NCI-H748 (cell line): Measurements from ENCODE around the gene TTLL8.
A peak's percentile ranks its signal among the peaks of the same experiment; 100 is the strongest.
"Not testable (repeated sequence)": the region's sequence is repeated elsewhere in the genome, so short reads cannot be mapped to it uniquely, and the experiment has no call there.

ENCODE experiments used
- DNase-seq: peaks from one replicate; lab custom pipeline; 2025; ENCODE audit not compliant: unreplicated experiment; lab: John Stamatoyannopoulos, UW

TTLL8 gene

GRCh38 chr22:50058061-50058905 lies at the start of gene TTLL8:
Gene TTLL8 (minus strand): TSS chr22:50058298.
- DNase-seq = no peak

- no peak for DNase-seq
Measured at GRCh38 chr22:50107529-50107928, 49.4 kb upstream of the TTLL8 start.

DNA sequence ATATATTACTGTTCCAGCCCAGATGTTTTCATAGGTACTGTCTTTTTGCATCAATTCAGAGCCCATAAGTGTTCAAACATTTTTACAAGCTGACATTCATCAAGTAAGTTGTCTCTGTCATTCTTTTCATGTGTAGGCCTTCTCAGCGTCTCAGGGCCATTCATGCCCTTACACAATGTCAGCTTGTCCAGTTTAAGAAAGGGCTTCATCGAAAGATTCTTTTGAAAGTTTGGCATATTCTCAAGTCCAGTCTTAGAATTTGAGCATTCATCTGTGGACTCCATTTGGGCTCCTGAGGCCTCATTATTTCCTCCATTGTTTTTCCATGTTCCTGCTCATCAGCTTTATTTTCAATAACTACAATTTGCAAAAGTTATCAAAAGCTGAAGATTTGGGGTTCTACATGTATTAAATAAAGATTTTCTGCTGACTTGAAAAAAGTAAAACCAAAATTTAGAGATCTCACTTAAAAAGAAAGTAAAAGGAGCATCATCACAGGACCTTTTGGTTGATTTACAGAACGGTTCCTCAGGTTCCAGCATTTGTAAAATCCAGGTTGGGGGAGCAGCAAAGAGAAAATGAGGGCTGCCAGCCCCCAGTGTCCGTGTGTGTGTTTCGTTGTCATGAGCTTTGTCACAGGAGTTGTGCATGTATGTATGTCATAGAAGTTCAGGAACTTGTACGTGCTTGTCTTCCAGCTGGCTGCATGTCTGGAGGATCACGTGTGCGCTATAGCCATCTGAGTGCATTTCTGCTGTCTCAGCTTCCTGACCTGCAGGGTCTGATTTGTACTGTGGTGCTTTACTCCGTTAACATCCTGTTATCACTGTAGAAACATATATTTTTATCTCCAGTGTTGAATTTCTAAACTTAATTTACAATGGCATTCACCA lies 47.4 kb upstream of the TTLL8 start:
- no peak for DNase-seq

DNA sequence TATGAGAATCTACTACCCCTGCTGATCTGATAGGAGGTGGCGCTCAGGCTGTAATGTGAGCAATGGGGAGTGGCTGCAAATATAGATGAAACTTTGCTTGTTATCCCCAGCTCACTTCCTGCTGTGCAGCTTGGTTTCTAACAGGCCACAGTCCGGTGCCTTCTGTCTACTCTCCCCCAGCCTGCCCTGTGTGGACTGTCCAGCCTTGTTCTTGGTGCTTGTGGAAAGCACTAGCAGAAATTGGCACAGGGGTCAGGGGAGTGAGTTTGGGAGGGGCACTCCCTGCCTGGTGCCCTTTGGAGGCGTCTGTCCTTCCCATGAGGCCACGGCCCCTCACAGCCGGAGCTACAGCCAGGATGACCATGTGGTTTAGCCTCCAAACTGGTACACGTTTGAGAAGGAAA lies 46.0 kb upstream of the TTLL8 start:
- peak; percentile 52 for DNase-seq

- DNase-seq = peak; percentile 33
Measured at GRCh38 chr22:50102946-50103345, 44.8 kb upstream of the TTLL8 start.

DNA sequence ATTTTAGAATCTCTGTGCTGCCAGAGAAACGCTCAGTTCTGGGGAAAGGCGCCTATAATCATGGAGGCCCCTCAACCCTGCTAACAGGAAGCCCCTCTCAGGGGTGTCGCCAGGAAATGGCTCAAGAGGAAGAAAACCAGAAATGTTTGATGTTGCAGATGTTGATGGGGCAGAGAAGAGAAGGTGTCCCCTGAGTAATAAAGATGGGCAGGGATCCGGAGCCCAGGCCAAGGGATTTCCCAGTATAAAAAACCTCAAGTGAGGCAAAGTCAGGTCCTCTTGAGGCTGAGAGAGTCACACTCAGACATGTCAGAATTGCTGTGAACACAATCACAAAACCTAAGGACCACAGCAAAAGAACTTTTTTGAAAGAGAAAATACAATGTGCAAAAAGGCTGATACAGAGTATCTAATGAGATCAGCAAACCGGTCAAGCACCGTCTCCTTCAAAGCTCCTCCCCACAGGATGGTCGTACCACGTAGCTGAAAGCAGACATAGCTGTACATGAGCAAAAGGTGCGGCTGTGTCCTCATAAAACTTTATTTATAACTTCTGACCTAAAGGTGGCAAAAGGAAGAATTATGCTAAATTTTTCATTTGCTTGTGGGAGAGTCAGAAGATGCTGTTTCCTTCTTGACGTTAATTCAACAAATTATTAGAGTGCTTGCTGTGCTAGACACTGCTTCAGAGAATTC lies 43.9 kb upstream of the TTLL8 start:
- DNase-seq = peak; percentile 30

GRCh38 chr22:50098052-50098451 lies 40.0 kb upstream of the TTLL8 start:
- DNase-seq = no peak

- DNase-seq = no peak
Measured at GRCh38 chr22:50092342-50092741, 34.2 kb upstream of the TTLL8 start.

- no peak for DNase-seq
Measured at GRCh38 chr22:50091092-50091768, 33.1 kb upstream of the TTLL8 start.

DNA sequence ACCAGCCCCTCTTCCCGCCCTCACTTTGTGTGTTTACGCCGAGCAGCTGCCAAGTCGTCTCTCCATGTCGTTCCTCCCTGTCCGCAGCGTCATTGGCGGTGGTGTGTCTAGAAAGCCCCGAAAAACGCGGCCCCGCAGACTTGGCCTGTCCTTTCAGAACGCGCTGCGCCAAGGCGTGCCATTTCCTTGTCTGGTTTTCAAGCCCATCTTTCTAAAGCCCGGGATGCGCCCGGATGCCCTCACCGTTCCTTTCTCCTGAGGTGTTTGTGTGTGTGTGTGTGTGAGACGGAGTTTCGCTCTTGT lies 32.3 kb upstream of the TTLL8 start:
- no peak for DNase-seq

DNA sequence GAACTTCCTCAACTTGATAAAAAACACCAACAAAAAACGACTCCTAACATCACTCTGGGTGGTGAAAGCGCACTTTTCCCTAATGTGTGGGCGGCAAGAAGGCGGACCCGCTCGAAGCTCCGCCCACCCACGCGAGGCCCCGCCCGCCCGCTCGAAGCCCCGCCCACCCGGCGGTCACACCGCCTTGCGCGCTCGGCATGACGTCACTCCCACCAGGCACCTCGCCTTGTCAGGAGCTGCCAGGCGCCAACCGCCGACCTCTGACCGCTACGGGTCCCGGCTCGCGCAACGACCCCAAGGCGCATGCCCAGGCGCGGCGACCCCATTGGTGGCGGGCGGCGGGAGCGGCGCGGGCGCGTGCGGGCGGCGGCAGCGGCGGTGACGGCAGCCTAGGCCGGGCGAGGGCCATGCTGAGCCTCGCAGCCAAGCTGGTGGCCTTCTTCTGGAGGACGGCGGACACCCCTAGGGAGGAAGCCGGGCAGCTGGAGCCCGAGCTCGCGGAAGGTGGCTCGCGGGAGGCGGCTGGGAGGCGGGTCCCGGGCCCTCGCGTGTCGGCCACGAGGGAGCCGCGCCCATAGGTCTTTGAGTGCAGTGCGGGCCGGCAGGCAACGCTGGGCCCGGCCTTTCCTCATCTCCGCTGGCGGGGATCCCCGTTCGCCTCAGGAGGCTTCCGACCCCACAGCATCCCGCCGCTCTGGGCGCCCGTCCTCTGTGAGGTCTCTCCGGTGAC lies 31.7 kb upstream of the TTLL8 start, which contains the start of gene MOV10L1:
TSS of gene MOV10L1 (plus strand) at position 325 of the 730 bp plus-strand sequence. CDS start at position 408, 83 bp downstream.
- no peak for DNase-seq

DNA sequence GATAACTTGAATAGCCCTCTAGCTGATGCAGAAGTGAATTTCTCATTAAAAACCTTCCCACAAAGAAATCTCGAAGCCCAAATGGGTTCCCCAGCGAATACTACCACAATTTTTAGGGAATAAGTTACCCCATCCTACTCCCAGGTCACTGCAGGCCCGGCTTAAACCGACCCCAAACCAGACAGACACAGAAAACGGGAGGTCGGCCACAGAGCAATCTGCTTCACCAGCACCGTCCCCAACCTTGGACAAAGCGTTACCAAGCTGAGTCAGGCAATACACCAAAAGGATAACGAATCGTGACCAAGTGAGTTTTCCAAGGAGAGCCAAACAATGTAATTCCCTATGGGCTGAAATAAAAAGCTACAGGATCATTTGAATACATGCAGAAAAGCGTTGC lies 31.1 kb upstream of the TTLL8 start:
- DNase-seq = no peak

- DNase-seq = no peak
Measured at GRCh38 chr22:50088096-50088495, 30.0 kb upstream of the TTLL8 start.

GRCh38 chr22:50087646-50088045 lies 29.5 kb upstream of the TTLL8 start:
- DNase-seq = no peak

DNA sequence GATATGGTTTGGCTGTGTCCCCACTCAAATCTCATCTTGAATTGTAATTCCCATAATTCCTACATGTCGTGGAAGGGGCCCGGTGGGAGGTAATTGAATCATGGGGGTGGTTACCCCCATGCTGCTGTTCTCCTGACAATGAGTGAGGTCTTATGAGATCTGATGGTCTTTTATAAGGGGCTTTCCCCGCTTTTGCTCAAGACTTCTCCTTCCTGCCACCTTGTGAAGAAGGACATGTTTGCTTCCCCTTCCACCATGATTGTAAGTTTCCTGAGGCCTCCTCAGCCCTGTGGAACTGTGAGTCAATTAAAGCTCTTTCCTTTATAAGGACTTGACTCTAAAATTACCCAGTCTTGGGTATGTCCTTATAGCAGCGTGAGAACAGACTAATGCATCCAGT lies 28.9 kb upstream of the TTLL8 start:
- DNase-seq = not testable (repeated sequence)

GRCh38 chr22:50086526-50086925 lies 28.4 kb upstream of the TTLL8 start:
- no peak for DNase-seq

DNA sequence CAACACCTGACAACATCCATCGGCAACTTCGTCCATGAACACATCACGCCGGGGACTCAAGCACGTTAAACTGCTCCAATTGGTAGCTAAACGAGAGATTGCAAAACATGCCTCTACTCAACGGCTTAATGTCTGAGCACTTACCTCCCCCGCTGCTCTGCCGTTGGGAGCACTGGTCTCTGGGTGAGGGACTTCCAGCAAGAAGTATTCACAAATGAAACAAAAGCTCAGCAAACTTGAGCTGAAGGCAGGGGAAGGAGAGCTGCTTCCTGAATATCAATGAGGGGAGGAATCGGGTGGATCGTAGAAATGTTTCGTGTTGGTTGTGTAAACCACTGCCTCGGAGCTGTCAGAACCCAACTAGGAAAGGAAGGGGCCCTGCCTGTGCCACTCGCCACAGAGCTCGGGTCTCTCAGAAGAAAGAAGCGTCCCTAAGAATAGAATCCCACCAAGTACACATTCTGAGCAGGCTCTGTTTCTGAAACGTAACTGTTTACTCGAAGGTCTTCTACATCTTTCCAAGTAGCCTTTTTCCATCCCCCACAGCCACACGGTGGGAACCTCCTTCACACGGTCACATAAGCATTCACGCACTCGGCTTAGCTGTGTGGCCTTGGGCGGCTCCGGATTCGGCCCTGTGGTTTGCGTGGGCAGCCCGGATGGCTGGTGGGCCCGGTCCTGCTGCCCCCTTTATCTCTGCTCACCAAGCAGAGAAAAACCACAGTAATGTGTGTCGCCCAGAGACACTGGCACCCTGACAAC lies 27.3 kb upstream of the TTLL8 start, which contains the start of gene MLC1:
TSS of gene MLC1 (minus strand) at position 216 of the 762 bp plus-strand sequence. CDS start 524 bp downstream, outside the sequence.
- DNase-seq = no peak

DNA sequence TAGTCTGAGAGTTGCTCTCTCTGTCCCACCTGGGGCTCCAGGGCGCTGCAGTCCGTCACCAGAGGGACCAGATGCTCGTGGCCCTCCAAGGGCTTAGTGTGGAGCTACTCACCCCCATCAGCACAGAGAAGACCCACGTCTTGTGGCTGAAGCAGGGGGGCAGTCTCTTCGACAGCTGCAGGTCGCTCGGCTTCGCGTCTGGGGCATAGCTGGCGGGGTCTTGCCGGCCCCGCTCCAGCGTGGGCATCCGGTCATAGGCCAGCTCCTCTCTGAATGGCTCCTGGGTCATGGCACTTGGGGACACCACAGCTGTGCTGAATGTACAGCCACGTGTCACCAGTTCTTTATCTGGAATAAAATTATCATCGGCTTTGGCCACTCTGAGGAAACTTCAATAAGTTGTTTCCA lies 26.5 kb upstream of the TTLL8 start:
- DNase-seq = no peak

DNA sequence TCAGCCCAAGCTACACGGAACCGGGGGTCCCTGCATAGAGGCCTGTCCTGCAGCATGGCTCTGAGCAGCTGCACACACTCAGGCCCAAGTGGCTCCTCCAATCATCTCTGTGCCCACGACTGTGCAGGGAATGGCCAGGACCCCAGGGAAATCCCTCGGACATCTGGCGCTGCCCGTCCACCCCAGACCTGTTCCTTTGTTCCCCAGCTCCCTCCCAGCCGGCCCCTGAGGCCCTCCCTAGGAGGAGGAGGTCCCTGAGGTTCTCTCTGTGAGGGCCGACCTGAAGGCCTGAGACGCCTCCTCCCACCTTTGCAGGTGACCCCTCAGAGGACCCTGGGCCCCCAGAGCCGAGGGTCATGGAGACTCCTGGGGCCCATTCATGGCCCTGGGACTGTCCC lies 26.0 kb upstream of the TTLL8 start:
- no peak for DNase-seq
